ENCODE results near the gene ACVR1. TPM values are rescaled to one million over a fixed set of nuclear protein-coding genes. Genes with fewer than 3 reads are reported as not detected.
"Not testable (repeated sequence)": the region's sequence is repeated elsewhere in the genome, so short reads cannot be mapped to it uniquely, and the experiment has no call there.

The ACVR1 gene
- total RNA-seq, 1 donor from 2014 or later, result 27.1 TPM

DNA sequence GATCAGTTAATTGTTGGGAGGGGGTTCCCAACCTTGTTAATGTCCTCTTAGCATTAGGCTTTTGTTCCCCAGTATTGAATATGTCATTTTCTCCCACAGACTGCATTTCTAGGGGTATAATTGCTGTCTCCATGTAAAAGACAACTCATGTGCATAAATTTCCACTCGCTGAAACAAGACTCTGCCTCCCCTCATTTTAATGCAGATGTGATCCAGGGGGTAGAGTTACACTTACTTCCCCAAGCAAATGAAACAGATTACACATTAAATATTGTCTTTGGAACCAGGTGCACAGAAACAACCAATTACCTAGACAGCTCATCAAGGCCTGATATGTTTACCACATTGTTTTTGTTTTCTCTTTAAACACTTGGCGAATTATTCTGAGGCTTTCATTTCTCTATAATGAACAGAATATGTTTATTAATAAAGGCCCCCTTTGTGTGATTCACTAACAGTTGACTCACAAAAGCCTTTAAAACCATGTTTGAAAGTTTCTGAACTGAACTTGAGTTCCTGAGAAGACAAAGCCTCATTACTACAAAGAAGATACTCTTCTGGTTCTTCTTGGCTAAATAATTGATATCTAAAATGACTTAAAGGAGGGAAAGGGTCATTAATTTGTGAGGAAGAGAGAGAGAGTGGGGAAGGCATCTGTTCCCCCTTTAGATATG lies 15.0 kb upstream of the ACVR1 start:
- Mint-ChIP-seq H3K36me3 (ENCODE audit: low read depth) (peaks cover 14% of the 10 kb centered on the region), H3K27ac (peak overlapping the region; percentile 59), H3K9me3 (peaks cover 5% of the 10 kb centered on the region), H3K4me1 (ENCODE audit: low read depth) (peaks cover 47% of the 10 kb centered on the region), H3K27me3 (ENCODE audit: low read depth) (no peaks in the 10 kb centered on the region), H3K4me3 (ENCODE audit: low read depth) (no peak overlapping the region)
- no peak for DNase-seq (ENCODE audit: low spot score)
- intact Hi-C loops (cut with micrococcal nuclease), result loop anchor here (10.0 kb wide), 1 partner anchor 1556 kb away; the partner anchor contains the start of gene NR4A2

GRCh38 chr2:157887946-157888345 lies 11.8 kb upstream of the ACVR1 start:
- DNase-seq (ENCODE audit: low spot score), result no peak
- intact Hi-C loops (cut with micrococcal nuclease), result no loop called here
- peaks cover 25% of the 10 kb centered on the region for H3K4me1 Mint-ChIP-seq (ENCODE audit: low read depth)
- H3K4me3 Mint-ChIP-seq (ENCODE audit: low read depth), result no peak overlapping the region
- peaks cover 14% of the 10 kb centered on the region for H3K36me3 Mint-ChIP-seq (ENCODE audit: low read depth)
- H3K9me3 Mint-ChIP-seq, result peaks cover 5% of the 10 kb centered on the region
- H3K27me3 Mint-ChIP-seq (ENCODE audit: low read depth), result no peaks in the 10 kb centered on the region
- no peak overlapping the region for H3K27ac Mint-ChIP-seq

GRCh38 chr2:157884533-157884932 lies 8.4 kb upstream of the ACVR1 start:
- H3K36me3 Mint-ChIP-seq (ENCODE audit: low read depth); H3K9me3 Mint-ChIP-seq; DNase-seq (ENCODE audit: low spot score); H3K27ac Mint-ChIP-seq; intact Hi-C loops (cut with micrococcal nuclease); H3K4me3 Mint-ChIP-seq (ENCODE audit: low read depth); H3K27me3 Mint-ChIP-seq (ENCODE audit: low read depth): not testable (repeated sequence)
- H3K4me1 Mint-ChIP-seq (ENCODE audit: low read depth), result peaks cover 11% of the 10 kb centered on the region

DNA sequence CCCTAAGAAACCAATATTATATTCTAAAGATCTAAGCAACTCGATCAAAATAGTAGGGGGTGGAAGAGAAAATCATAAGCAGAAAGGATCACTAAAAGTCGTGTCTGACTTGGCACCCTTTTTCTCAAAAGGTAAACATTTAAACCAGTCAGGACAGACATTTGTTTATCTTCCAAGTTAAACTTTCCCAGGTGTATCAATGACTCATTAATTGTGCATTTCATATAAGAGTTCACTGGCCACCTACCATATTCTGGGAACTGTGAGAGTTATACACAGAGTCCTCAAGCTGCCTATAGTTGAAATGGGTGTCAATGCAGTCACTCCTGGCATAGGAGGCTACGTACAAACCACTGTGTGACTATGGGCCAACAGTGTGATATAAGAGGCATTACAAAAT lies 4.8 kb upstream of the ACVR1 start:
- intact Hi-C loops (cut with micrococcal nuclease), result no loop called here

GRCh38 chr2:157877761-157878400 lies 1.8 kb upstream of the ACVR1 start:
- Mint-ChIP-seq H3K4me3 (ENCODE audit: low read depth) (peak overlapping the region; percentile 72), H3K4me1 (ENCODE audit: low read depth) (peaks cover 49% of the 10 kb centered on the region), H3K27me3 (ENCODE audit: low read depth) (no peaks in the 10 kb centered on the region), H3K9me3 (no peaks in the 10 kb centered on the region), H3K27ac (no peak overlapping the region), H3K36me3 (ENCODE audit: low read depth) (peaks cover 20% of the 10 kb centered on the region)
- intact Hi-C loops (cut with micrococcal nuclease), result loop anchor here (2.0 to 10.0 kb wide), 3 partner anchors 23 to 253 kb away; partner anchors contain the start of gene ACVR1C
- no peak for DNase-seq (ENCODE audit: low spot score)

More for the DNA sequence above, 4.8 kb upstream of the ACVR1 start:
- Mint-ChIP-seq H3K4me1 (ENCODE audit: low read depth) (peaks cover 27% of the 10 kb centered on the region), H3K27me3 (ENCODE audit: low read depth) (no peaks in the 10 kb centered on the region), H3K4me3 (ENCODE audit: low read depth) (no peak overlapping the region), H3K9me3 (no peaks in the 10 kb centered on the region), H3K27ac (no peak overlapping the region), H3K36me3 (ENCODE audit: low read depth) (peaks cover 6% of the 10 kb centered on the region)
- DNase-seq (ENCODE audit: low spot score), result no peak

GRCh38 chr2:157876786-157877138 lies 632 bp upstream of the ACVR1 start:
- intact Hi-C loops (cut with micrococcal nuclease), result loop anchor here (1.0 to 10.0 kb wide), 6 partner anchors 22 to 252 kb away; partner anchors contain the start of gene ACVR1C
- Mint-ChIP-seq H3K27ac (no peak overlapping the region), H3K9me3 (no peaks in the 10 kb centered on the region), H3K4me1 (ENCODE audit: low read depth) (peaks cover 57% of the 10 kb centered on the region), H3K4me3 (ENCODE audit: low read depth) (peak overlapping the region; percentile 72), H3K36me3 (ENCODE audit: low read depth) (peaks cover 21% of the 10 kb centered on the region), H3K27me3 (ENCODE audit: low read depth) (no peaks in the 10 kb centered on the region)
- DNase-seq (ENCODE audit: low spot score), result no peak

- Mint-ChIP-seq H3K4me1 (ENCODE audit: low read depth) (peaks cover 64% of the 10 kb centered on the region), H3K4me3 (ENCODE audit: low read depth) (peak overlapping the region; percentile 85), H3K36me3 (ENCODE audit: low read depth) (peaks cover 26% of the 10 kb centered on the region), H3K9me3 (no peaks in the 10 kb centered on the region), H3K27me3 (ENCODE audit: low read depth) (no peaks in the 10 kb centered on the region), H3K27ac (peak overlapping the region; percentile 86)
- intact Hi-C loops (cut with micrococcal nuclease), result loop anchor here (1.0 to 10.0 kb wide), 6 partner anchors 21 to 251 kb away; partner anchors contain the start of gene ACVR1C
- peak; percentile 68 for DNase-seq (ENCODE audit: low spot score)
Observed at GRCh38 chr2:157875641-157876065, 477 bp downstream of the ACVR1 start.

DNA sequence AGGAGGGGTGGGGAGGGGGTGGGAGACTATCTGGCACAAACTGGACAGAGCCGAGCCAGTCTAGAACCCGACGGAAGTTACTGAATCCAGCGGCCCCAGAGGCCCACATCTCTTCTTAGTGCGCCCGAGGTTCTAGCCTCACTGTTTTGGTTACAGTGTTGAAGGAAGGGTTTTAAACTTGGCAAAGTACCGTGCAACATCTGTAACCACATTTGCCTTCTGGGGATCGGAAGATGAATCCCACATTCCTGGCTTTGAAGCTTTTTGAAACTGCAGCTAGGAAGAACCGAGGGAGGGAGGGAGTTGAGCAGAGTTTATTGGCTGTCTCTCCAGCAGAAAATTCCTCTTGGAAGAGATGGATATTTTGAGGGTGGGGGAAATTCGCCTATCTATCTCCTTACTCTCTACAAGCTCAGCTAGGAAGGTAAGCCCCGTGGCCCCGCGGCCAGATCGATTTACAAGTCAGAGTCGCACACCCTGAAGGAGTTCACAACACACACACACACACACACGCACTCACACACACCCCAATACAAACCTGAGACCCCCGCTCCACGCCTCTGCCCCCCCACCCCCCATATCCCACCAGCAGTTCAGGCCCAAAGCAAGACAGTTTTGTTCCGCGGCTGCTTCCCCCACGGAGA lies 1.0 kb downstream of the ACVR1 start:
- Mint-ChIP-seq H3K27me3 (ENCODE audit: low read depth) (no peaks in the 10 kb centered on the region), H3K4me1 (ENCODE audit: low read depth) (peaks cover 63% of the 10 kb centered on the region), H3K9me3 (no peaks in the 10 kb centered on the region), H3K36me3 (ENCODE audit: low read depth) (peaks cover 31% of the 10 kb centered on the region), H3K27ac (peak overlapping the region; percentile 86), H3K4me3 (ENCODE audit: low read depth) (peak overlapping the region; percentile 85)
- DNase-seq (ENCODE audit: low spot score), result no peak
- intact Hi-C loops (cut with micrococcal nuclease), result loop anchor here (5.0 to 10.0 kb wide), 2 partner anchors 38 to 250 kb away; partner anchors contain the start of gene ACVR1C

DNA sequence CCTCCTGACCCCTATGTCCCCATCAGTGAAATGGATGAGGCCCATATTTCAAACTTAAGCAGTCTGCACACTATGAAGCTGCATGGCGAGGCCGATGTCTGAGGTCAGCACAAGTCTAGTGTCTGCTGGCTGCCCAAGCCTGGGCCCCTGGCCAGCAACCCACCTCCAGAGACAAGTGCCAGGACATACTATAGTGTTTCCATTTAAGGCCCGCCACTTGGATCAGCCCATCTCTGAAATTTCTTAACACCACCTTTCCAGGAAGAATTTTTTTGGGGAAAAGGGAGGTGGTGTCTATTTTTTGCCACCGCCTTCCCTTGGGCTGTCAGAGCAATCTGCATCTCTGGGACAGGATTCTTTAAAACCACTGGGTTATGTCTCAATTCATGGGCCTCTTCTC lies 1.8 kb downstream of the ACVR1 start:
- Mint-ChIP-seq H3K36me3 (ENCODE audit: low read depth) (peaks cover 37% of the 10 kb centered on the region), H3K4me1 (ENCODE audit: low read depth) (peaks cover 69% of the 10 kb centered on the region), H3K27me3 (ENCODE audit: low read depth) (no peaks in the 10 kb centered on the region), H3K27ac (peak overlapping the region; percentile 86), H3K9me3 (no peaks in the 10 kb centered on the region), H3K4me3 (ENCODE audit: low read depth) (peak overlapping the region; percentile 85)
- intact Hi-C loops (cut with micrococcal nuclease), result loop anchor here (10.0 kb wide), 1 partner anchor 250 kb away; the partner anchor contains the start of gene ACVR1C
- no peak for DNase-seq (ENCODE audit: low spot score)

- no peak for DNase-seq (ENCODE audit: low spot score)
- Mint-ChIP-seq H3K9me3 (no peaks in the 10 kb centered on the region), H3K27me3 (ENCODE audit: low read depth) (no peaks in the 10 kb centered on the region), H3K27ac (no peak overlapping the region), H3K4me1 (ENCODE audit: low read depth) (peaks cover 66% of the 10 kb centered on the region), H3K4me3 (ENCODE audit: low read depth) (peak overlapping the region; percentile 62), H3K36me3 (ENCODE audit: low read depth) (peaks cover 39% of the 10 kb centered on the region)
- intact Hi-C loops (cut with micrococcal nuclease), result loop anchor here (1.0 to 10.0 kb wide), 2 partner anchors 7 to 248 kb away; partner anchors contain the start of gene ACVR1C
Observed at GRCh38 chr2:157872791-157873190, 3.3 kb downstream of the ACVR1 start.

DNA sequence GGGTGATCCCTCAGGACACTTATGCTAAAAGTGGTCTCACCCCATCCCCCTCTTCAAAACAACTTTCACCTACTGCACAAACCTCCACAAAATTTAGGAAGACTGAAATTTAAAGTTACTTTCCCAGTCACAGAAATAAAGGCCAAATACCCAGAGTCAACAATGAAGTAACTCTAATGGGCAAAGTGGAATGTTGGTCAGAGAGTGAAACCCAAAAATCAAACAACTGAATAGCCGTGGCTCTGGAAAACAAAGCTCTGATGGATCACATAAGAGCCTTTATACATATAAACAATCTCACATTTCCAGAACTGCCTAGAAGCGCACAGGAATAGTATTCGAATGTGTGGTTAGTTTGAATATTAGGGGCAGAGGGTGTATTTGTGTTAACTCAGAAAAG lies 4.7 kb downstream of the ACVR1 start:
- H3K4me3 Mint-ChIP-seq (ENCODE audit: low read depth), result no peak overlapping the region
- no peak overlapping the region for H3K27ac Mint-ChIP-seq
- peaks cover 47% of the 10 kb centered on the region for H3K36me3 Mint-ChIP-seq (ENCODE audit: low read depth)
- no peak for DNase-seq (ENCODE audit: low spot score)
- intact Hi-C loops (cut with micrococcal nuclease), result loop anchor here (10.0 kb wide), 1 partner anchor 247 kb away; the partner anchor contains the start of gene ACVR1C
- no peaks in the 10 kb centered on the region for H3K9me3 Mint-ChIP-seq
- H3K27me3 Mint-ChIP-seq (ENCODE audit: low read depth), result no peaks in the 10 kb centered on the region
- peaks cover 63% of the 10 kb centered on the region for H3K4me1 Mint-ChIP-seq (ENCODE audit: low read depth)

GRCh38 chr2:157868993-157869392 lies 7.1 kb downstream of the ACVR1 start:
- DNase-seq (ENCODE audit: low spot score), result no peak
- H3K27ac Mint-ChIP-seq, result no peak overlapping the region

More at GRCh38 chr2:157868993-157869392, 7.1 kb downstream of the ACVR1 start:
- no peaks in the 10 kb centered on the region for H3K9me3 Mint-ChIP-seq
- intact Hi-C loops (cut with micrococcal nuclease), result loop anchor here (2.0 kb wide), 1 partner anchor 64 kb away; no protein-coding TSS in a partner anchor
- H3K4me1 Mint-ChIP-seq (ENCODE audit: low read depth), result peaks cover 66% of the 10 kb centered on the region
- peaks cover 51% of the 10 kb centered on the region for H3K36me3 Mint-ChIP-seq (ENCODE audit: low read depth)
- no peaks in the 10 kb centered on the region for H3K27me3 Mint-ChIP-seq (ENCODE audit: low read depth)
- no peak overlapping the region for H3K4me3 Mint-ChIP-seq (ENCODE audit: low read depth)
